NCI-H2171 treated with DMSO at 0.1 percent for 48 hours (cell line): ENCODE measurements around the gene POU2AF1.
A peak's percentile ranks its signal among the peaks of the same experiment; 100 is the strongest.

ENCODE experiments used
- DNase-seq: peaks from one replicate; lab custom pipeline; 2025; lab: John Stamatoyannopoulos, UW

Gene POU2AF1, protein sequence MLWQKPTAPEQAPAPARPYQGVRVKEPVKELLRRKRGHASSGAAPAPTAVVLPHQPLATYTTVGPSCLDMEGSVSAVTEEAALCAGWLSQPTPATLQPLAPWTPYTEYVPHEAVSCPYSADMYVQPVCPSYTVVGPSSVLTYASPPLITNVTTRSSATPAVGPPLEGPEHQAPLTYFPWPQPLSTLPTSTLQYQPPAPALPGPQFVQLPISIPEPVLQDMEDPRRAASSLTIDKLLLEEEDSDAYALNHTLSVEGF

DNA sequence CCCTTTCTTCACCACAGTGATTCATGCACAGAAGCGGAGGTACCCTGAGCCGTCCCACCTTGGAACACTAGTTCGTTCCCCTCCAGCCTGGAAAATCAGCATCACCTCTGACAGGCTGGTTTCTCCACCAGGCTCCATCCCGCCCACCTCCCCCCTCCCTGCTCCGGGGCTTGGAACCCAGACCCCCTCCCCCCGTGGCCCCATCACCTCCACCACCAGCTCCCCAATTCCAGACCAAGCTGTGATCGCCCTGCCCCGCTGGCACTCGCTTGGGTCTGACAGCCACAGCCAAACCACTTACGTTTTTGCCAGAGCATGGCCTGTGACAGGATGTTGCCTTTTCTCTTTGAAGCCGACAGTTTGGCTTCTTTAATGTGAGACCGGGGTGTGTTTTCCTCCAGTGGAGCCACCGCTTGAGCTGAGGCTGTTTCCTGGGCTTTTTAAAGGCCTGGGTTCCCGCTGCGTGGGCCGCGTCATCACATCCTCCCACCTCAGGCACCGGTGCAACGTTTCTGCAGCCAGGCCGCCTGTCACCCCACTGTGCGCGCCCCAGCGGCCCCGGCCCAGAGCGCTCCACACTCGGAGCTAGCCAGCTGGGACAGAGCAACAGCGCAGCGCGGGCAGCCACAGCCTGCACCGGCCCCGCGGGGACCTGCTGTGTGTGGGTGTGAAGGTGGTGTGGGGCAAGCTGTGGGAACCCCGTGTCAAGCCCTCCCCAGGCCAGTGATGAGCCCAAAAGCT, at the start of gene POU2AF1:
Gene POU2AF1 (minus strand): TSS at position 415 of the 741 bp plus-strand sequence. CDS start 98 bp downstream, at position 317.
- no peak for DNase-seq

DNA sequence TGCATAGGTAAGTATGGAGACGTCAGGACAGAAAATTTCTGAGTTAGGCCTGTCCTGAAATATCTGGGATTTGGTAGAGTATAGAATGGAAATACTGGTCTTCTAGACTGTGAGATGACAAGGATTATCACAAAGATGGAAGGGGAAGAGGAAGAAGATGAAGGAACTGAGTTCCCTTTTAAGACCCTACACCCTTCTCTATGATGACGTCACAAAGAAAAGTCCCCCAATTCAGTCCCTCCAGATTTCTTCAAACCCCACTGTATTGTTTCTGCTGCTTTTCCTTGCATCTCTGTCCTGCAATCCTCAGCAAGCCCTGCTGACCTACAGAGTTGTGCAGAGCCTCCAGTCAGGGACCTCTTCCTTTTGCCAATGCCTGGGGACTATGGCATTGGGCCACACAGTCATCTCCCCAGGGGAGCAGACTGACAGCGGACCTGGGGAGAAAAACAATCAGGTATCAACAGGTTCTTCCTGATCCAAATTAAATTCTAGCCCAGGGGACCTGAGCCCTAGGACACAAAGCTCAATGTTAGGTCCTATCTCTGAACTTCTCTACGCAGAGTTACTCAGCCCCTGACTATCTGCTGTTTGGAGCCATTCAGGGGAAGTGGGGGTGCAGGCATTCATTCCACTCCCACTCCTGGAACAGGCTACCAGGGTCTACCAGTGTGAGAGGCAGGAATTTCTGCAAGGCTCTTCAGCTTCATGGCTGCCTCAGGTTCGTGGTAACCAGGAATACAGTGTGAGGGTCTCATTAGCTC, 49.2 kb upstream of the POU2AF1 start:
- DNase-seq, result no peak

DNA sequence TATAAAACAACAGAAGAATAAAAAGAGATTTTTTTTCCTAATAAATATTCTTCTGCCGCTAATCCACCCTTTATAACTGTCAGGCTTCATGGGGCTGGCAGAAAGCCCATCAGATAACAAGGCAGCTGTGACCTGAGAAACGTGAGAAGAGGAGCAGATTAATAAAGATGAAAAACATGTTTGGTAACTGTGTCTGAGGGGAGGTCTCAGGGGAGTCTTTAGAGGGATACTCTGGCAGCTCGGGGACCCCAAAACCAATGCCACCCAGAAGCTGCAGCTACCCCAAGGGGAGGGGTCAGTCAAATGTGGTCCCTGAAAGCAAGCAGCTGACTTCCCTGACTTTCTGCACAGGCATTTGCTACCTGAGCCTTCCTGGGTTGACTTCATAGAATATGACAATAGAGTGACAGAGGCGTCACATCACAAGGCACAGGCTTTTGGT, 48.4 kb upstream of the POU2AF1 start:
- peak; percentile 99 for DNase-seq

DNA sequence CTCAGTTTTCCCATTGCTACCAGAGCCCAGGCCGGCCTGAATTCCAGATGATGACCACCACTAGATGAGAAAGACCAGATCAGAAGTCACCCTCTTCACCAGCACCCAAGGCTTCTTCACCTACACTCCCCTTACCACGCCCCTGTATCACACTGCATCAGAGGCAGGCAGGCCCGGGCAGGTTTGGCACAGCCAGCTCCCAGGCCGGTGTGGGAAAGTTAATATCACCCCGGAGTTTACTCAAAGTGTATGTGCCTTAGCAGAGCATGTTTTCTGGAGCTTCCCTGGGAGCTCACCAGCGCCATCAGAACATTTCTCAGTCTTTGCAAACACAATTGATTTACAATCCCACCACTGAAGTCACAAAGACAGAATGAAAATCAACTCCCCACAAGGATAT, 47.5 kb upstream of the POU2AF1 start:
- peak; percentile 90 for DNase-seq

DNA sequence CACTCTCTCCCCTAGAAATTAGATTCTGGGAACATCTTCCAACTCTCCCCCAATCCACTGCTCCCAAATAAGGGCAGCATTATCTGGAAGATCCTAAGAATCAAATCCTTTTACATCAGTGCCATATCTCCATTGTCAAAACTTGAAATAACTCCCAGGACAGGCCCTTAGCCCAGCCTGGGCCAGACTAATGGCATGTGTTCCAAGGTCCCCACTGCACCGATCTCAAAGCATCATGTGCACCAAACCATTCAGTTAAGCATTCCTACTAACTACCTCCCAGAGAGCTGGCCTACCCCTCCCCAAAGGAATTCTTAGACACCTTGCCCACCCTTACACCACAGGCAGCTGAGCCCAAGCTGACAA, 44.2 kb upstream of the POU2AF1 start:
- no peak for DNase-seq

DNA sequence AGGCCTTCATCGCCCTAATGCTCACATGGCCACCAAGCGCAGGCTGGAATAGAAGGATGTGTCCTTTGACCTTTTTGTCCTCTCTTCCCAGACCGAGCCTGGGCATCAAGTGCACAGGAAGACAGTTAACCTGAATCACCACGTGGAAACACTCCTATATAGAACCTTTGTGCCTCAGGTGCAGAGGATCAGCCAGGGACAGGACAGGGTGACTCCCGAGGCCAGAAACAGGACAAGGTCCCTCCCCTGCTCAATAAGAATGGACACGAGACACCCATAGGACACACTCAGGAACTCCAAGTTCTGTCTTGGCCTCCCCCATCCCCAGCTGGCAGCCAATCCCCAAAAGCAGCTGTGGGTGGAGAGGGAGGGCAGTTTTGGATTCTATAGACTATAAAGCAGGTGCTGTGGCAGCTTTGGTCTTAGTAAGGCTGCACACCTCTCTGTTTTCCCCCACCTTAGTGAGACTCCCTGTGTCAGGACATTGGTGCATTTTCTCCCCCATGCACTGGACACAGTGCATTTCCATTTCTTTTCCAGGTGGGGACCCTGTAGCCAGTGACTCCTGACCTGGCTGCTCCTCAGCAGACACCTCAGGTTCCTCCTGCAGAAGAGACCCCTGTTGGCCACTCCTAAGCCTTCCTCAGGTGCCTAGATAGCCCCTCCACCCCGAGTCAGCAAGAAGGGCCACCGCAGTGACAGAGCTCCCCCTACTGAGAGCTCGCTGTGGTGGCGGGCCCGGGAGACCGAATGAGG, 43.6 kb upstream of the POU2AF1 start:
- peak; percentile 82 for DNase-seq

DNA sequence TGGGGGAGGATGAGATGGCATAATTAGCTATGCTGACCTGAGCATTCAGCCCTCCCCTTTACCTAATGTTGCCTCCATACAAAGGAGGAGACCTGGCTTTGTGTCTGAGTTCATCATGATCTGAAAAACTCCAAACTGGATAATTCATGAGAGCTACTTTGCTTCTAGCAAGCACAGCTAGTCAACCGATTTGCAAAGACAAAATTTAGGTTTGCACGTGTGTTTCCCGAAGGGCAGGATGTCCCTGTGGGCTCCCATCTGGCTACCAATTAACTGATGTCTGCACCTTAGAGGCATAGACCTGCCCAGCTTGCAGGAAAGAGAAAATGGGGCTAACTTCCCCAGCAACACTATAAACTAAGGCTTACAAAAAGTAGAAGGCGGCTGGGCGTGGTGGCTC, 42.2 kb upstream of the POU2AF1 start:
- DNase-seq, result peak; percentile 38

DNA sequence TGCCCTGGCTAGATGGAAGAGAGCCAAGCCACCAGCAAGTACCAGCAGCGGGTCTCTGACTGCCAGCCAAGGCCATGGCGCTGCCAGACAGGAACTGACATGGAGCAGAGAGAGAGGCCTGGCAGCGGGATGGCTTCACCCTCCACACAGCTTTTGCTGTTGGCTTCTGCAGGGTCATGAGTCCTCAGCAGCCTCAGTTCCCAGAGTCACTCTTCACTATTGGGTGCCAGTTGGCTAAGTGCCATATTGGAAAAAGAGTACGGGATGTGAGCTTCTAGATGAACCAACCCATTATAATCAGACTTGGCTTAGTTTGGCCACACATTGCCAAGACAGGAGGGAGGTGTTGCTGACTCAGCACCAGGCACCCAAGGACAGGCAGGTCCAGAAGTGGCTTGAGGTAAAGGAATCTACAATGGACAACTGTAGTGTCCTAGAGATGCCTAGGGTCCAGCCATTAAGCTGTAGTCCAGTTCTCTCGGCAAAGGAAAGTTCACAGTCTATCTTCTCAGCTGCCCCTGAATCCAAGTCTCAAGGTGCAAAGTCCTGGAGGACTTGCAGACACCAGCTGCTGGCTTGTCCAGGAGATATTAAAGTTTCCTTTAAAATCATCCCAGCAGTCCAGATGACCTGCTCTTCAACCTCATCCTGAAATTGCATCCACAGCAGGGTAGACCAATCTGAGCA, 40.7 kb upstream of the POU2AF1 start:
- no peak for DNase-seq

DNA sequence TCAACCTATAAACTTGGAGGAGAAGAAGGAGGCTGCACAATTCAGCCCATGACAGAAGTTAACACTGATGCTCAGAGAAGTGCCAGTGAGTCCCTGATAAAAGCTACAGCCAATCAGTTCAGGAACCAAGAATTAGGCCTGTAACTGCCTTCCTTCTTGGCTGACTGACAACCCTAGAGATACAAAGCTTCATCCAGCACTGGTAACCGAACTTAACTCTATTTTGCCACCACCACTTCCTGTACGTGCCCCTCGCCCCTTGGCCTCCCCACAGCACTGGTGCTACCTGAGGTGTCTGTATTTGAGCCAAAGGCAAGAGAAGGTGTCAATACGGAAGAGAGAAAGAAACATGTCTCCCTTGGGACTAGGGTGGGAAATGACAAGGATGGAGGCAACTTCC, 40.1 kb upstream of the POU2AF1 start:
- DNase-seq, result no peak

DNA sequence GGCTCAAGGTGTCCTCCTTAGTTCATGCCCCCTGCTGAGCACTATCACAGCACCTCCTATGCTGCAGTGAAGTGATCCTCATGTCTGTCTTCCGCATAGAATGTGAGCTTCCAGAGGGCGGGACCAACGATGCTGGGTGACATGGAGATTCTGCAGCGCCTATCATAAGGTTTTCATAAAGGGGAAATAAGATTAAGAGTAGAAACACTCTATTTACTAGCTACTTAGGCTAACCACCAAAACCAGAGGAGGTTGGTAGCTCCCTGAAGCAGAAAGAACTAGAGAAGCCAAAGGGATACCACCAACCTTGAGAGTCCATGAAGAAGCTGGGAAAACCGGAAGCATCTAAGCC, 39.3 kb upstream of the POU2AF1 start:
- no peak for DNase-seq

DNA sequence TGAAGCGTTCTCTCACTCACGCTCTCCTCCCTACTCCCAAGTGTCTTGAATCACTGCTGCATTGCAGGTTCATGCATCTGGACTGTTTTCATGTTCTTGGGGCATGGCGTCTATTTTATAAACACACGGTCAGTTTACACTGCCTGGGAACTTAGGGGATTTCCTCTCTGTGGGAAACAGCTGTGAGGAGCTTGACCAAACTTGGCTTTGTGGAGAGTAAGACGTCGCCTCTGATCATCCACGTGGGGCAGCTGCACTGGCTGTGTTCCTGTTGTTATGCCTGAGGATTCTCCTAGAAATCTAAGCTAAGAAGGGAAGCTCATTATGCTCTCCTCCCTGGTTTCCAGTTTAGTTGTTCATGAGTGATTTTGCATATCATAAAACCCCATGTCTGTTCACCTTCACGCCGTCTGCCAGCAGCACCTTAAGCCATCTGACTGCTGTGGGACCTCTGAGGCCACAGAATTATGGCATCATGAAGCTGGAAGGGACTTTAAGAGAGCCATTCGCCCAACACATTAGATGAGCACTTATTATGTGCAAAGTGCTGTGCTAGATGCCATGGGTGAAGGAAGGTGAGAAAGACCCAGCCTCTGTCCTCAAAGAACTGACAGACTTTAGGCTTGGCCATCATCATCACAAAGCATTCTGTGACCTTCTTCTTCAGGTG, 38.8 kb upstream of the POU2AF1 start:
- no peak for DNase-seq

DNA sequence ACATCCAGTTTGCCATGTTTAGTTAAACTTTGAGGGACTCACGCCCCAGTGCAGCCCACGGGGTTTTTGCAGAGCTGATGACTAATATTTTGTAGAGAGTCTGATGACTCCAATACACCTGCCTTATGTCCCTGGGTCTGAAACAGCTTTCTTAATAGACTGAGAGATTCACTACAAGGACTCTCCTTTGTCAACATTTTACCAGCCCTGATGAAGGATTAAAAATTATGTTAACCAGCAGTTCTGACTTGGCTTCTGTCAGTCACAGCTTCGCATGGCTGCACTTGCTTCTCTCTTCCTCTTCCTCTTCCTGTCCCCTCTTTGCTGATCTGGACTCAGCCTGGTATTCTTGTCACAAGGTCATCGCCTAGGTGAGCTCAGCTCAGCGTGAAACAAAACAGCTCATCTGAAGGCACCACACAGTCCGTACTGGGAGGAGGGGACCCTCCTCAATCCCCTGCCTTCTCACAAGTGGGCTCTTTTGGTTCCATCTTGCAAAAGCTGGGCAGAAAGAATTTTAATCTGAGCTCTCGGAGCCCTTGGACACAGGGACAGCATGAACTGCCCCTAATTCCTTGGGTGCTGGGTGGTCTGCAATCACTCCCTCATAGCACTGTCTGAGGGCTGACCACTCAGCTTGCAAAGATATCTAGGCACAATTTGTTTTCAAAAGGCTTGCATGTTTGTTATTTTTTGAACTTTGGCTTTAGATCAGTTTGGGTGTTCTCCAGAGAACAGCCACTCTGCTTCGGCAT, 38.1 kb upstream of the POU2AF1 start:
- no peak for DNase-seq

DNA sequence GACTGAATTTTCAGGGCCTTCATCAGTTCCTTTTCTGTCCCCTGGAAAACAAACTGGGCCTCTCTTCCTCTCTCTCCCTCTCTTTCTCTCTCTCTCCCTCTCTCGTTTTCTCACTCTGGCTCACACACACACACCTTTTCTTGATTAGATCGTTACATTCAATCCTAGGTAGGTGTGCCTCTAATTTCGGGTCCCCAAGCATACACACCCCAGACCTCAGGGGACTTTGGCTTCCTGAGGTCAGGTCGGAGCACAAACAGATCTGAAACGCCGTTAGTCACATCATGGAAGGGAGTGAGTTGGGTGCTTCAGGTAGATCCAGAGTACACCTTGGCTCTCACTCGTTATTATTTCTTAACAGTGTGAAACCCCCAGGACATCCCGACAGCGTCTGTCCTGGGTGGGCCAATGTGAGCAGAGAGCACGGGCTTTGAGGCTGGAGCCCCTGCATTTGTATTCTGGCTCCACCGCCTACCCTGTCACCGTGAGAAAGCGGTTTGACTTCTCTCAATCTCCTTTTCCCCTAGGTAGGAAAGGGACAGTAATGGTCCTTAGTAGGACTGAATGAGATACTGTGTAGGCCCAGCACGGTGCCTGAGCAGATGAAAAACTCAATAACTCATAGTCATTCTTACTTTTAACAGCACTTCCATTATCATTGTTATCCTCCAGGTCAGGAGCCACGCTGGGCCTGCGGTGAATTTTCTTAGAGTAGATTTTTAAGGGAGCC, 37.3 kb upstream of the POU2AF1 start:
- no peak for DNase-seq

DNA sequence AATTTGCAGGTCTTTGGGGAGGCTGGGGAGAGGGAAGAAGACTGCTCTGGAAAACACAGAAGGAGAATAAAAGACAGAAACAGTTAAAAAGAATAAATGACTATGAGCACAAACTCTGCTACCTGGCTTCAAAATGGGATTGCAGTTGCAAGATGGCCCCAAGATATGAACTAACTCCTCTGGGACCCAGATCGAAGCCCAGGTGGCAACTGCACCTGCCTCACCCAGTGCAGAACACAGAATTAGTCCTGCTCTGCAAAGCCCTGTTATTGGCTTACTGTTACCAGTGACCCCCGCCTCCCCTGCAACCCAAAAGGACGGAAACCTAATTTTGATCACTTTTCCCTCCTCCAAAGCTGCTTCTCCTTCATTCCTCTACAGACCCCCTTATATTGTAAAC, 35.9 kb upstream of the POU2AF1 start:
- DNase-seq, result peak; percentile 18

DNA sequence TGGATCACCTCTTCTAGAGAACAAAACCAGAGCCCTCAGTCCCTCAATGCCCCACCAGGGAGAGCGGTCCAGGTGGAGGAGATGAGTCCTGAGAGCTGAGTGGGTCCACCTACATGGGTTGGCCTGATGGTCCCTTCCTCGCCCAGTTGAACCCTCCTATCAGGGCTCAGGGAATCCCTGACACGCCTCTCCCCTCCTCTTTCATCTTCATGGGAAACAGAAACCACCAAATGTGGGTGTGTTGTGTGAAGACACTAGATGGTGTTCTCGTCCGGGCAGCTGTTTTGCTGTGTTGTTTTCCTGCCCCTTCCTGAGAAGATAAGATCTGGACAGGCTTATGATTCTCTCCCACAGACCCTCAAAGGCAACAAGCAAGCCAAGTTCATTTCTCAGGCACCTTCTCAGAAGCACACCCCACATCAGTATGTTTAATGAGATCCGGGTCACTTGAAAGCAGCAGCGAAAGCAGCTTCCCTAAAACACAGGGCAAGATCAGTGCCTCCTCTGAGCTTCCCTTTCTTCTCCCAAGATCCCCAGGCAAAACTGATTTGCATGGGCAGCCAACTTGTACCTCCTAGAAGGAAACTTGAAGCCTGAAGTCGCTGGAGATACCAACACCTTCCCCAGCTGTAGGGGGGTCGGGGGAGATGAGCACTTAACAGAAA, 35.3 kb upstream of the POU2AF1 start:
- DNase-seq, result no peak

DNA sequence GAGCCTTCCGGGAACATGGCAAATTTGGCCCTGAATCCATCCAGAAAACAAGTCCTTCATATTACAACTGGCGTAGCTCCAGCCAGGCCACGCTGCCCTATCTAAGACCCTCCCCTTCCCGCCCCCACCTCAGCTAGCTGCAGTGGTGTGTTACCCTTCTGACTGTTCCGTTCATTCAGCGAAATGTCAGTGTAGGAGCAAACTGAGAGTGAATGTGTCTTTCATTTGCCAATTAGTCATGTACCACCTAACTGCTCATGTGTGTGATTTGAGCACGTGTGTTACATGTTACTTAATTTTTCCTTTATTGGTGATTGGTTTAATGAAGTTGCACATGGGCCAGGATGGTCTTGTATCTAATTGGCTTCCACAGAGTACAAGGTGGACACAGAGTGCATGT, 34.8 kb upstream of the POU2AF1 start:
- no peak for DNase-seq

DNA sequence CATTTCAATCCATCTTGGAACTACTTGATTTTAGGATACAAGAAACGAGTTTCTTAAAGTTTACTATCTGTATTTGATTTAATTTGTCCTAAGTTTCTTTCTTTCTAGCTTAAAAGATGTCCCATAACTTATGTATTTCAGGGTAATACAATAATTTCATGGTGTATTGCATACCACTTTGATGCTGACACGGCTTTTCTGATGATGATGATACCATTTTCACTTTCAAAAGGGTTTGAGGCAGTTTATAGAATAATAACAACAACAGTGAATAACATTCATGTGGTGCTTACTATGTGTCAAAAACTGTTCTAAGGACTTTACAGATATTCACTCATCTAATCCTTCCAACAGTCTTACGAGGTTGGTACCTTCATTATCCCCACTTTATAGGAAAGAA, 33.2 kb upstream of the POU2AF1 start:
- DNase-seq, result no peak

DNA sequence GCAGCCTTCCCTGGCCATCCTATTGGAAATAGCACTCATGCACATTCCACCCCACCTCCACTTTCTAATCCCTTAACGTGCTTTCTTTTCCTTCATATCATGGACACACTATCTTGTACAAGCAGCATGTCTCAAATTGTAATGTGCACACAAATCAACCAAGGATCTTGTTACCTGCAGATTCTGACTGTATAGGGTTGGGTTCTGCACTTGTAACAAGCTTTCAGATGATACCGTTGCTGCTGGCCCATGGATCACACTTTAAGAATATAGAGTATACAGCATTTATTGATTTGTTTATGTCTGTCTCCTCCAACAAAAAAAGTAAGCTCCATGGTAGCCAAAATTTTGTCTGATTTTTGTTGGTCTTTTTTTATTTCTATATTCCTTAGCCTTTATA, 32.4 kb upstream of the POU2AF1 start:
- DNase-seq, result no peak

DNA sequence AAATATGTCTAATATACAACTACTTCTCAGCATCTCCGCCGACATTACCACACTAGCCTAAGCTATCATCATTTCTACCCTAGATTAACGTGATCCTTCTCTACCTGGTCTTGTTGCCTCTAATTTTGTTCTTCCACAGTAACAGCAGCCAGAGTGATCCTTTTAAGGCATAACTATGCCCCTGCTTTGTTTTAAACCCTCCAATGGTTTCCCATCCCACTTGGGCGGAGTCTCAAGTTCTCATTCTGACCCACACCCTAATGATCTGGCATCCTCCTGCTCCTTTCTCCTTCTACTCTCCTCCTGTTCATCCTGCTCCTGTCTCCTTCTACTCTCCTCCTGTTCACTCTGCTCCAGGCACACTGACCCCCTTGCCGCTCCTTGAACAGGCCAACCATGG, 31.9 kb upstream of the POU2AF1 start:
- DNase-seq, result no peak
